CD4-positive, alpha-beta T cell (primary cell): ENCODE results near the gene FAM180B. TPM values are rescaled to one million over a fixed set of nuclear protein-coding genes. Genes with fewer than 3 reads are reported as not detected.
"Not testable (repeated sequence)": the region's sequence is repeated elsewhere in the genome, so short reads cannot be mapped to it uniquely, and the experiment has no call there.

ENCODE experiments used
- ATAC-seq: fragments of 200-7000 bp; cut with Tn5 transposase; one replicate; pipeline ENCODE4 v1.10.0; 2022; ENCODE audit warnings: mild to moderate bottlenecking; ENCODE audit not compliant: poor library complexity
- CTCF ChIA-PET: fragments of 350-600 bp; sonication (Branson Sonifier 250); formaldehyde crosslinking; loops from one replicate; lab custom pipeline; 2021; ENCODE audit warnings: antibody characterized with exemption, inconsistent platforms; lab: Charles Lee
- POLR2A ChIA-PET: fragments of 350-600 bp; sonication (Branson Sonifier 250); formaldehyde crosslinking; loops from one replicate; lab custom pipeline; 2021; ENCODE audit warnings: antibody characterized with exemption, inconsistent platforms; lab: Charles Lee
- DNase-seq, 14 experiments: peaks; one replicate each; pipeline ENCODE4 v3.0.0-alpha.2; 2013 to 2020; ENCODE audit warnings: mixed read lengths in 2 of 14
- H3K27ac ChIP-seq, 2 donors: one replicate each; pipeline versions ENCODE4 v1.5.1 to v1.7.0; 2013; ENCODE audit warnings: low read length in 2 of 2, low read depth in 1 of 2, mild to moderate bottlenecking in 1 of 2
- H3K27me3 ChIP-seq, 2 experiments: 1 replicate in 1 of 2; 2 replicates in 1 of 2; pipeline versions ENCODE4 v1.6.1 to v1.7.0; 2013; ENCODE audit warnings: low read length in 2 of 2, control low read depth in 1 of 2, mild to moderate bottlenecking in 1 of 2, moderate library complexity in 1 of 2; ENCODE audit not compliant: insufficient read depth in 2 of 2, control insufficient read depth in 1 of 2
- H3K36me3 ChIP-seq: one replicate; pipeline ENCODE4 v1.6.1; 2013; ENCODE audit warnings: low read length, control low read depth; ENCODE audit not compliant: insufficient read depth
- H3K4me1 ChIP-seq: one replicate; pipeline ENCODE4 v1.6.1; 2013; ENCODE audit warnings: low read length, control low read depth; ENCODE audit not compliant: insufficient read depth
- H3K4me3 ChIP-seq: one replicate; pipeline ENCODE4 v1.5.1; 2013; ENCODE audit warnings: mild to moderate bottlenecking, low read length, moderate library complexity
- H3K9me3 ChIP-seq, 2 experiments: 1 replicate in 1 of 2; 2 replicates in 1 of 2; pipeline versions ENCODE4 v1.6.1 to v1.7.0; 2013; ENCODE audit warnings: low read length in 2 of 2, mild to moderate bottlenecking in 2 of 2, control low read depth in 1 of 2, moderate library complexity in 1 of 2; ENCODE audit not compliant: control insufficient read depth in 1 of 2, insufficient read depth in 1 of 2
- H3K27ac Mint-ChIP-seq: one replicate; pipeline ENCODE4 v1.8.0; 2020; ENCODE audit warnings: mixed read lengths
- H3K27me3 Mint-ChIP-seq: one replicate; pipeline ENCODE4 v1.8.0; 2021; ENCODE audit warnings: mixed read lengths
- H3K36me3 Mint-ChIP-seq: one replicate; pipeline ENCODE4 v1.8.0; 2021; ENCODE audit warnings: low read depth, mixed read lengths
- H3K4me1 Mint-ChIP-seq: one replicate; pipeline ENCODE4 v1.8.0; 2021; ENCODE audit warnings: low read depth, mixed read lengths
- H3K4me3 Mint-ChIP-seq: one replicate; pipeline ENCODE4 v1.8.0; 2020; ENCODE audit warnings: mild to moderate bottlenecking, mixed read lengths
- H3K9me3 Mint-ChIP-seq: one replicate; pipeline ENCODE4 v1.8.0; 2020; ENCODE audit warnings: mixed read lengths
- intact Hi-C, 2 experiments: fragments of 100-400 bp; cut with DNase I in 1 of 2; cut with micrococcal nuclease in 1 of 2; formaldehyde crosslinking; loops; one replicate each; pipeline versions ENCODE4 v1.15.1 to v1.9.0; 2023 to 2025; cut with DNase I, micrococcal nuclease
- total RNA-seq, 174 experiments: library from RNA in 2 of 174; stranded (reverse) in 2 of 174; gene quantifications; one replicate each; pipeline ENCODE4 v1.2.3 and lab custom pipeline; 2021 to 2026
- TF ChIP-seq, protein P1 (sequence below): fragments of 200-600 bp; IDR thresholded peaks from one replicate; pipeline ENCODE4 v1.8.0; 2022; ENCODE audit warnings: antibody characterized with exemption, mild to moderate bottlenecking

Gene FAM180B
- total RNA-seq, 2 experiments from 2014 or later, result 0.55 to 0.92 TPM

DNA sequence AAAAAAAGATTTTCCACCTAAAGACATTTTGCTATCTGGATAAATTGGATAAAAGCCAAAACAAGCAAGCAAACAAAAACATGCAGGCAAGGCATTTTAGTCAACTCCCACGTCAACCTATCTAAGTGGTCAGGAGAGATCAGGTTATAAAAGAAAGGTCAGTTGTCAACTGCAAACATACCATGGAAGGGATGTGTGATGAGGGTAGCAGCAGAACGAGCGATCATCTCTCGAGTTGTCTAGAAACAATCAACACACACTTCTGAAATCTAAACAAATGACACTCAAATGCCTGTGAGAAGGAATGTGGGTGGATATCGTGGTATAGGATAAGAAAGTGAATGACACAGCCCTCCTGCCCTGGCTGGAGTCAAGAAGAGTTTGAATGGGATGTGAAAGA lies 45.0 kb downstream of the FAM180B start:
- Histone ChIP-seq H3K27me3 (no peaks in the 10 kb centered on the region), H3K27ac (no peak overlapping the region), H3K36me3 (peaks cover 55% of the 10 kb centered on the region), H3K4me3 (no peak overlapping the region), H3K9me3 (no peaks in the 10 kb centered on the region), H3K4me1 (no peaks in the 10 kb centered on the region)
- Mint-ChIP-seq H3K36me3 (peaks cover 82% of the 10 kb centered on the region), H3K9me3 (no peaks in the 10 kb centered on the region), H3K4me1 (no peaks in the 10 kb centered on the region), H3K27me3 (no peaks in the 10 kb centered on the region), H3K4me3 (no peak overlapping the region), H3K27ac (no peak overlapping the region)
- DNase-seq (no peak), ATAC-seq (no peak)
- ChIA-PET CTCF (no interaction called here), POLR2A (no interaction called here)
- intact Hi-C loops, result no loop called here
- TF ChIP-seq, protein P1, sequence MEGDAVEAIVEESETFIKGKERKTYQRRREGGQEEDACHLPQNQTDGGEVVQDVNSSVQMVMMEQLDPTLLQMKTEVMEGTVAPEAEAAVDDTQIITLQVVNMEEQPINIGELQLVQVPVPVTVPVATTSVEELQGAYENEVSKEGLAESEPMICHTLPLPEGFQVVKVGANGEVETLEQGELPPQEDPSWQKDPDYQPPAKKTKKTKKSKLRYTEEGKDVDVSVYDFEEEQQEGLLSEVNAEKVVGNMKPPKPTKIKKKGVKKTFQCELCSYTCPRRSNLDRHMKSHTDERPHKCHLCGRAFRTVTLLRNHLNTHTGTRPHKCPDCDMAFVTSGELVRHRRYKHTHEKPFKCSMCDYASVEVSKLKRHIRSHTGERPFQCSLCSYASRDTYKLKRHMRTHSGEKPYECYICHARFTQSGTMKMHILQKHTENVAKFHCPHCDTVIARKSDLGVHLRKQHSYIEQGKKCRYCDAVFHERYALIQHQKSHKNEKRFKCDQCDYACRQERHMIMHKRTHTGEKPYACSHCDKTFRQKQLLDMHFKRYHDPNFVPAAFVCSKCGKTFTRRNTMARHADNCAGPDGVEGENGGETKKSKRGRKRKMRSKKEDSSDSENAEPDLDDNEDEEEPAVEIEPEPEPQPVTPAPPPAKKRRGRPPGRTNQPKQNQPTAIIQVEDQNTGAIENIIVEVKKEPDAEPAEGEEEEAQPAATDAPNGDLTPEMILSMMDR, result no peak

DNA sequence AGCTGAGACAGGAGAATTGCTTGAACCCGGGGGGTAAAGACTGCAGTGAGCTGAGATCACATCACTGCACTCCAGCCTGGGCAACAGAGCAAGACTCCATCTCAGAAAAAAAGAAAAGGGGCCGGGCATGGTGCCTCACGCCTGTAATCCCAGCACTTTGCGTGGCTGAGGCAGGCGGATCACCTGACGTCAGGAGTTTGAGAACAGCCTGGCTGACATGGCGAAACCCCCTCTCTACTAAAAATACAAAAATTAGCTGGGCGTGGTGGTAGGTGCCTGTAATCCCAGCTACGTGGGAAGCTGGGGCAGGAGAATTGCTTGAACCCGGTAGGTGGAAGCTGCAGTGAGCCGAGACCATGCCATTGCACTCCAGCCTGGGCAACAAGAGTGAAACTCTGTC lies 49.9 kb downstream of the FAM180B start:
- CTCF ChIA-PET, ATAC-seq, H3K4me3 Mint-ChIP-seq, H3K27ac Mint-ChIP-seq, H3K4me1 Mint-ChIP-seq, POLR2A ChIA-PET, H3K4me3 ChIP-seq, H3K9me3 Mint-ChIP-seq, intact Hi-C loops, H3K27me3 Mint-ChIP-seq, H3K27ac ChIP-seq, DNase-seq, H3K9me3 ChIP-seq, H3K27me3 ChIP-seq: not testable (repeated sequence)
- H3K4me1 ChIP-seq, result peaks cover 12% of the 10 kb centered on the region
- H3K36me3 ChIP-seq, result peaks cover 33% of the 10 kb centered on the region
- H3K36me3 Mint-ChIP-seq, result peaks cover 61% of the 10 kb centered on the region

Other genes starting within 250 kb of the FAM180B start
- gene MYBPC3, start 234.0 kb upstream of the FAM180B start, total RNA-seq, result not detected
- gene SPI1, start 208.1 kb upstream of the FAM180B start, total RNA-seq, result 1 to 10 TPM; 4.9 to 5.9 TPM
- gene SLC39A13, start 178.1 kb upstream of the FAM180B start, total RNA-seq, result 10 to 100 TPM; 36.6 to 39.2 TPM
- gene PSMC3, start 160.2 kb upstream of the FAM180B start, total RNA-seq, result 10 to 100 TPM; 51.3 to 59.5 TPM
- gene RAPSN, start 137.5 kb upstream of the FAM180B start, total RNA-seq, result under 1 TPM; 0.56 to 0.85 TPM
- gene CELF1, start 33.5 kb upstream of the FAM180B start, total RNA-seq, result 100 to 1,000 TPM; 103 to 111 TPM
- 10 to 100 TPM; 18.9 to 26.7 TPM for gene PTPMT1, start 21.1 kb upstream of the FAM180B start, total RNA-seq
- 10 to 100 TPM; 29.1 to 30.2 TPM for gene KBTBD4, start 7.7 kb upstream of the FAM180B start, total RNA-seq
- 100 to 1,000 TPM; 139 to 144 TPM for gene NDUFS3, start 7.6 kb upstream of the FAM180B start, total RNA-seq
- gene C1QTNF4, start 7.7 kb downstream of the FAM180B start, total RNA-seq, result under 1 TPM; 0.41 to 0.92 TPM
- gene MTCH2, start 55.9 kb downstream of the FAM180B start, total RNA-seq, result 10 to 100 TPM; 11.8 to 12.7 TPM
- 1 to 10 TPM; 3.6 to 4.4 TPM for gene AGBL2, start 128.7 kb downstream of the FAM180B start, total RNA-seq
- gene FNBP4, start 180.7 kb downstream of the FAM180B start, total RNA-seq, result 100 to 1,000 TPM; 402 to 427 TPM